Activated B cell treated with CpG ODN at 0.5 μM for 24 hours (primary cell): ENCODE results near the gene HOXD13. TPM values are rescaled to one million over a fixed set of nuclear protein-coding genes. Genes with fewer than 3 reads are reported as not detected.

ENCODE experiments used
- ATAC-seq: fragments of 200-7000 bp; cut with Tn5 transposase; one replicate; pipeline ENCODE4 v1.10.0; 2021; ENCODE audit warnings: low read depth, mild to moderate bottlenecking, moderate library complexity
- CTCF ChIA-PET: fragments of 350-600 bp; sonication (Branson Sonifier 250); formaldehyde crosslinking; loops from one replicate; lab custom pipeline; 2021; ENCODE audit warnings: antibody characterized with exemption; lab: Charles Lee
- POLR2A ChIA-PET: fragments of 350-600 bp; sonication (Branson Sonifier 250); formaldehyde crosslinking; loops from one replicate; lab custom pipeline; 2021; ENCODE audit warnings: antibody characterized with exemption; lab: Charles Lee
- DNase-seq: peaks from one replicate; pipeline ENCODE4 v3.0.0; 2022
- H3K27ac Mint-ChIP-seq: one replicate; pipeline ENCODE4 v1.8.0; 2020; ENCODE audit warnings: mixed read lengths
- H3K27me3 Mint-ChIP-seq: one replicate; pipeline ENCODE4 v1.8.0; 2021; ENCODE audit warnings: mixed read lengths
- H3K36me3 Mint-ChIP-seq: one replicate; pipeline ENCODE4 v1.8.0; 2021; ENCODE audit warnings: low read depth, mixed read lengths
- H3K4me1 Mint-ChIP-seq: one replicate; pipeline ENCODE4 v1.8.0; 2021; ENCODE audit warnings: mixed read lengths
- H3K4me3 Mint-ChIP-seq: one replicate; pipeline ENCODE4 v1.8.0; 2020; ENCODE audit warnings: mild to moderate bottlenecking, mixed read lengths
- H3K9me3 Mint-ChIP-seq: one replicate; pipeline ENCODE4 v1.8.0; 2020; ENCODE audit warnings: mixed read lengths
- intact Hi-C: fragments of 100-400 bp; cut with micrococcal nuclease; formaldehyde crosslinking; loops from one replicate; pipeline ENCODE4 v1.15.1; 2024
- total RNA-seq: library from RNA; stranded (reverse); gene quantifications from 2 replicates; pipeline ENCODE4 v1.2.3, GENCODE V29; 2022
- TF ChIP-seq, protein P1 (sequence below): fragments of 200-600 bp; IDR thresholded peaks from one replicate; pipeline ENCODE4 v1.8.0; 2022; ENCODE audit warnings: antibody characterized with exemption, mild to moderate bottlenecking

The HOXD13 gene
- total RNA-seq, 1 donor from 2014 or later, result not detected

DNA sequence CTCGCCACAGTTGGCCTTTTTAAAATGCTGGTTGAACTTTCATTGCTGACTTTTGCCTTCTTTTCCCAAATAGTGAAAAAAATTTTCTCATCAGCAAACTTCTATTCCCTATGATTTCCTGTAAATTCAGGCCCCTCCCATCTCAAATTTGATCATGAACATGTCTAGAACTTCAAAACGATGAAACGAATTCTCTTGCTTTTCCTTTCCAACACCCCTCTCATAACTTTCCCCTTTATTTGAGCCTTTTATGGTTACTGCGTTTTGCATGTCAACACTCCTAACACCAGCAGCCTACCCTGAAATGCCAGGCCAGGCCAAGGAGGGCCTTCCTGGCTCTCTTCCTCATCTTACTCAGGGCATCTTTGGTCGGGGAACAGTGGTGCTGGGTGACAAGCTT, 1.7 kb upstream of the HOXD13 start:
- CTCF ChIA-PET, result no interaction called here

DNA sequence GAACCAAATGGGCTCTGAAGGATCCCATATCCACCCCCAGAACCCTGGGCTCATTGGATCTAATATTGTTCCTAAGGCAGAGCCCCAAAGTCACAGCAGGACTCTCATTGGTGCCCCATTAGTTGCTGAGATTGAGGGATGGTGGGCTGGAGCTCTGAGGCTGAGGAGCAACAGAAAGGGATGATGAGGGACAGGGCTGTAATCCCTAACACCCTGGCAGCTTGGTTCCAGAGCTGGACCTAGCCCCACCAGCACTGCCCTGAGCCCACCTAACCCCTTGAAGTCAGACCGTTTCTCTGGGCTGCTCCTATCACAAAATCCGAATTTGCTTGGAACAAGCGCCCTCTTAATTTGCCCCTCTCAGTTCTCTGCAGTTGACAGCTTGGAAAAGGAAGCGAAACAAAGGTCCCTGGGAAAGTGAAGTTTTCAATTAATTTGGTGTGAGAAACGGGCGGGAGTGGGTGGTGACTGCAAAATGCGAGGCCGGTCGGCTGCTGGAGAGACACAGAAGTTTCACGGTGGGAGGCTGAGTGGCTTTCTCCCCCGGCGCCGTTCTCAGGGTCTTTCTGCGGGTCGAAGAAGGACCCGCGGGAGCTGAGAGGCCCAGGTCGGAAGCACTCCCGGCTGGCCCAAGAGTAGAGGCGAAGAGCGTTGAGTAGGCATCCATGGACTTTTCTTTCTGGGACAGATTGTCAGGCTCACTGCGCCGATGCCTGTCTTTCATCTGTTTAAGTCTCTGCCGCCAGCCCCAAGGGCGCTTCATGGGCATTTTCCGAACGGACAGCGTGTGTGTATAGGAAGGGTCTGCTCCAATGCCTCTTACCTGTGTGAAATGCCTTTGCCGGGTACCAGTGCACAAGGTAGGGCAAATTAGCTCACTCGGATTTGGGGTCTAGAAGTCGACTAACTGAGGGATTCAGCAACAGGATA, 927 bp upstream of the HOXD13 start:
- POLR2A ChIA-PET, result no interaction called here
- no peak for DNase-seq
- TF ChIP-seq, protein P1, sequence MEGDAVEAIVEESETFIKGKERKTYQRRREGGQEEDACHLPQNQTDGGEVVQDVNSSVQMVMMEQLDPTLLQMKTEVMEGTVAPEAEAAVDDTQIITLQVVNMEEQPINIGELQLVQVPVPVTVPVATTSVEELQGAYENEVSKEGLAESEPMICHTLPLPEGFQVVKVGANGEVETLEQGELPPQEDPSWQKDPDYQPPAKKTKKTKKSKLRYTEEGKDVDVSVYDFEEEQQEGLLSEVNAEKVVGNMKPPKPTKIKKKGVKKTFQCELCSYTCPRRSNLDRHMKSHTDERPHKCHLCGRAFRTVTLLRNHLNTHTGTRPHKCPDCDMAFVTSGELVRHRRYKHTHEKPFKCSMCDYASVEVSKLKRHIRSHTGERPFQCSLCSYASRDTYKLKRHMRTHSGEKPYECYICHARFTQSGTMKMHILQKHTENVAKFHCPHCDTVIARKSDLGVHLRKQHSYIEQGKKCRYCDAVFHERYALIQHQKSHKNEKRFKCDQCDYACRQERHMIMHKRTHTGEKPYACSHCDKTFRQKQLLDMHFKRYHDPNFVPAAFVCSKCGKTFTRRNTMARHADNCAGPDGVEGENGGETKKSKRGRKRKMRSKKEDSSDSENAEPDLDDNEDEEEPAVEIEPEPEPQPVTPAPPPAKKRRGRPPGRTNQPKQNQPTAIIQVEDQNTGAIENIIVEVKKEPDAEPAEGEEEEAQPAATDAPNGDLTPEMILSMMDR, result no peak
- Mint-ChIP-seq H3K9me3 (peaks cover 3% of the 10 kb centered on the region), H3K27me3 (peaks cover 84% of the 10 kb centered on the region), H3K36me3 (no peaks in the 10 kb centered on the region), H3K4me1 (peaks cover 15% of the 10 kb centered on the region), H3K4me3 (peak overlapping the region; percentile 35), H3K27ac (peak overlapping the region; percentile 24)
- ATAC-seq, result no peak
- CTCF ChIA-PET, result no interaction called here
- intact Hi-C loops, result loop anchor here (10.0 kb wide), 1 partner anchor 1057 kb away; no protein-coding TSS in a partner anchor

More for the DNA sequence above, 1.7 kb upstream of the HOXD13 start:
- Mint-ChIP-seq H3K9me3 (peaks cover 3% of the 10 kb centered on the region), H3K27me3 (peaks cover 82% of the 10 kb centered on the region), H3K4me1 (peaks cover 13% of the 10 kb centered on the region), H3K27ac (no peak overlapping the region), H3K4me3 (no peak overlapping the region), H3K36me3 (no peaks in the 10 kb centered on the region)
- intact Hi-C loops, result loop anchor here (10.0 kb wide), 1 partner anchor 1056 kb away; no protein-coding TSS in a partner anchor
- ATAC-seq, result no peak
- TF ChIP-seq, protein P1, result no peak
- POLR2A ChIA-PET, result no interaction called here
- DNase-seq, result no peak

DNA sequence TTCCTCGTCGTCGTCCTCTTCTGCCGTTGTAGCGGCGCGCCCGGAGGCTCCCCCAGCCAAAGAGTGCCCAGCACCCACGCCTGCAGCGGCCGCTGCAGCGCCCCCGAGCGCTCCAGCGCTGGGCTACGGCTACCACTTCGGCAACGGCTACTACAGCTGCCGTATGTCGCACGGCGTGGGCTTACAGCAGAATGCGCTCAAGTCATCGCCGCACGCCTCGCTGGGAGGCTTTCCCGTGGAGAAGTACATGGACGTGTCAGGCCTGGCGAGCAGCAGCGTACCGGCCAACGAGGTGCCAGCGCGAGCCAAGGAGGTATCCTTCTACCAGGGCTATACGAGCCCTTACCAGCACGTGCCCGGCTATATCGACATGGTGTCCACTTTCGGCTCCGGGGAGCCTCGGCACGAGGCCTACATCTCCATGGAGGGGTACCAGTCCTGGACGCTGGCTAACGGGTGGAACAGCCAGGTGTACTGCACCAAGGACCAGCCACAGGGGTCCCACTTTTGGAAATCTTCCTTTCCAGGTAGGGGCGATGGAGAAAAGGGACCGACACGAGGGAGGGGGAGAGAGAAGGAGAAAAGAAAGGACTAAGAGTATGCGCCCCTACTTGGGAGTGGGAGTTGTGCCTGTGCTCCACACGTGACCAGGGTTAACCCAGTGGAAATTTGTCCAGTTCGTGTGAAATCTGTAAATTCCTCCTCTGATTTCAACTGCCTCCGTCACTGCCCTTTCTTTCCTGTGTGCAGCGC, 800 bp downstream of the HOXD13 start:
- peaks cover 81% of the 10 kb centered on the region for H3K27me3 Mint-ChIP-seq

DNA sequence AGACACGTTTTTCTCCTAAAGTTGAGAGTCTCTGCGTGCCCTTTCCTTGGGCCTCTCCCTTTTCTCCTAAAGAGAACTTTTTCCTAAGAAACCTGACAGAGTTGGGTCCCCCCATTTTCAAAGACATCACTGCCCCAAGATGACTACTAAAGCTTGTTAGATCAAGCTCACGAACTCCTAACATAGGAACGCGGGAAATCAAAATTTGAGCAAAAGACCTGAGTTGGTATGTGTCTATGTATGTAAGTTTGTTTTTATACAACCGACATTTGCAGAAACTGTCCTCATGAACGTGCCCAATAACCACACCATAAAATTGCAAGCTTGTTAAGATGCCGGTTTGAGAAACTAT, 1.4 kb downstream of the HOXD13 start:
- CTCF ChIA-PET, result no interaction called here
- Mint-ChIP-seq H3K27ac (no peak overlapping the region), H3K36me3 (no peaks in the 10 kb centered on the region), H3K4me1 (peaks cover 24% of the 10 kb centered on the region), H3K27me3 (peaks cover 80% of the 10 kb centered on the region), H3K4me3 (no peak overlapping the region), H3K9me3 (no peaks in the 10 kb centered on the region)
- POLR2A ChIA-PET, result no interaction called here
- TF ChIP-seq, protein P1, result no peak
- DNase-seq (no peak), ATAC-seq (no peak)
- intact Hi-C loops, result loop anchor here (10.0 kb wide), 1 partner anchor 1059 kb away; no protein-coding TSS in a partner anchor

More for the DNA sequence above, 800 bp downstream of the HOXD13 start:
- H3K36me3 Mint-ChIP-seq, result no peaks in the 10 kb centered on the region
- TF ChIP-seq, protein P1, result no peak
- DNase-seq (no peak), ATAC-seq (no peak)
- no peak overlapping the region for H3K4me3 Mint-ChIP-seq
- ChIA-PET POLR2A (no interaction called here), CTCF (no interaction called here)
- H3K9me3 Mint-ChIP-seq, result no peaks in the 10 kb centered on the region
- peak overlapping the region; percentile 12 for H3K27ac Mint-ChIP-seq
- intact Hi-C loops, result loop anchor here (10.0 kb wide), 1 partner anchor 1059 kb away; no protein-coding TSS in a partner anchor
- peaks cover 27% of the 10 kb centered on the region for H3K4me1 Mint-ChIP-seq

DNA sequence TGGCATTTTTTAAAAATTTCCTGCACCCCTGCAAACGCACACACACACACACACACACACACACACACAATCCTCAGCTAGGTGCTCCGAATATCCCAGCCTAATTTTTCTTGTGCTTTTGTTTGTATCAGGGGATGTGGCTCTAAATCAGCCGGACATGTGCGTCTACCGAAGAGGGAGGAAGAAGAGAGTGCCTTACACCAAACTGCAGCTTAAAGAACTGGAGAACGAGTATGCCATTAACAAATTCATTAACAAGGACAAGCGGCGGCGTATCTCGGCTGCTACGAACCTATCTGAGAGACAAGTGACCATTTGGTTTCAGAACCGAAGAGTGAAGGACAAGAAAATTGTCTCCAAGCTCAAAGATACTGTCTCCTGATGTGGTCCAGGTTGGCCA, 1.8 kb downstream of the HOXD13 start:
- intact Hi-C loops, result loop anchor here (10.0 kb wide), 1 partner anchor 1060 kb away; no protein-coding TSS in a partner anchor
- no peak overlapping the region for H3K27ac Mint-ChIP-seq

More for the DNA sequence above, 1.8 kb downstream of the HOXD13 start:
- Mint-ChIP-seq H3K9me3 (no peaks in the 10 kb centered on the region), H3K27me3 (peaks cover 80% of the 10 kb centered on the region), H3K36me3 (no peaks in the 10 kb centered on the region), H3K4me3 (no peak overlapping the region), H3K4me1 (peaks cover 24% of the 10 kb centered on the region)
- no peak for ATAC-seq
- TF ChIP-seq, protein P1, result no peak
- POLR2A ChIA-PET, result no interaction called here
- CTCF ChIA-PET, result no interaction called here
- no peak for DNase-seq
